Bronchial epithelial cell (primary cell): ENCODE data around the gene ABTB2. TPM values are rescaled to one million over a fixed set of nuclear protein-coding genes. Genes with fewer than 3 reads are reported as not detected.

Experiments used
- DNase-seq: peaks from one replicate; pipeline ENCODE4 v3.0.0-alpha.2; 2010; ENCODE audit warnings: low read depth
- FAIRE-seq: peaks from 2 replicates; lab custom pipeline; 2011; peaks lifted over from hg19 to GRCh38; lab: Jason Lieb, UNC
- H3K27me3 ChIP-seq: 2 replicates; pipeline ENCODE4 v1.5.1; 2011; ENCODE audit warnings: low read length; ENCODE audit not compliant: control insufficient read depth, insufficient read depth
- H3K36me3 ChIP-seq: 2 replicates; pipeline ENCODE4 v1.5.1; 2011; ENCODE audit warnings: low read length; ENCODE audit not compliant: control insufficient read depth, insufficient read depth
- H3K4me3 ChIP-seq: 2 replicates; pipeline ENCODE4 v1.5.1; 2011; ENCODE audit warnings: mild to moderate bottlenecking, low read depth, low read length, control low read depth
- total RNA-seq: library from RNA; depleted of rRNA; stranded (reverse); fragments of >200 nt; gene quantifications from 2 replicates; pipeline ENCODE4 v1.2.1, GENCODE V29; 2014
- TF ChIP-seq, protein P1 (sequence below): IDR thresholded peaks from 2 replicates; pipeline ENCODE4 v1.5.1; 2011; ENCODE audit warnings: mild to moderate bottlenecking, moderate library complexity, low read length, control low read depth, inconsistent platforms; ENCODE audit not compliant: insufficient read depth, severe bottlenecking

Gene ABTB2
- total RNA-seq, 1 donor from 2014 or later, result 0.53 TPM

DNA sequence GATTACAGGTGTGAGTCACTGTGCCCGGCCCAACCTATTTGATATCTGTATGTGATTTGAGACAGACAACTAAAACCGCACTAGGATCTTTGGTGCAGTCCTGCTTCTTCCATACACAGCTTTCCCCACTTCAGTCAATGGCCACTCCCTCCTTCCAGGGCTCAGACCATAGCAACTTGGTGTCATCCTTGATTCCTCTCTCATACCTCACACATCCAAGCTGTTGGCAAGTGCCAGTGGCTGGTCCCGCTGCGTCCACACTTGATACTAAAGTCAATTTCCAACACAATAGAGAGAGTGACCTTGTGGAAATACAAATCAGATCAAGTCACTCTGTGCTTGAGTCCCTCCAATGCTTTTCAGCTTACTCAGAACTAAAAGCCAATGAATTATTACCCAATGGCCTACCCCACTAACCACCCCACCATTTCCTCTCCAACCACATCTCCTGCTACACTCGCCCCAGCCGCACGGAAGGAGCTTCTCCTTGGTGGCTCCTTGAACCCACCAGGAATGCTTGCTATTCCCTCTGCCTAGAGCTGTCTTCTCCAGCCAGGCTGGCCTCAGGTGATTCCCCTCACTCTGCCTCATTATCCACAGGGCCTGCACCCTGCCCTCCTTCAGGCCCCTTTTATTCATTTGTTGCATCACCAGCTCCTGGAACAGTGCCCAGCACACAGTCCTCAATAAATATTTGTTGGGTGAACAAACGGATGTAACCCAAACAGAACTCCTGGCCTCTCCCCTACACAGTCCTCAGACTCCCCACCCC lies 12.9 kb downstream of the ABTB2 start:
- TF ChIP-seq, protein P1, sequence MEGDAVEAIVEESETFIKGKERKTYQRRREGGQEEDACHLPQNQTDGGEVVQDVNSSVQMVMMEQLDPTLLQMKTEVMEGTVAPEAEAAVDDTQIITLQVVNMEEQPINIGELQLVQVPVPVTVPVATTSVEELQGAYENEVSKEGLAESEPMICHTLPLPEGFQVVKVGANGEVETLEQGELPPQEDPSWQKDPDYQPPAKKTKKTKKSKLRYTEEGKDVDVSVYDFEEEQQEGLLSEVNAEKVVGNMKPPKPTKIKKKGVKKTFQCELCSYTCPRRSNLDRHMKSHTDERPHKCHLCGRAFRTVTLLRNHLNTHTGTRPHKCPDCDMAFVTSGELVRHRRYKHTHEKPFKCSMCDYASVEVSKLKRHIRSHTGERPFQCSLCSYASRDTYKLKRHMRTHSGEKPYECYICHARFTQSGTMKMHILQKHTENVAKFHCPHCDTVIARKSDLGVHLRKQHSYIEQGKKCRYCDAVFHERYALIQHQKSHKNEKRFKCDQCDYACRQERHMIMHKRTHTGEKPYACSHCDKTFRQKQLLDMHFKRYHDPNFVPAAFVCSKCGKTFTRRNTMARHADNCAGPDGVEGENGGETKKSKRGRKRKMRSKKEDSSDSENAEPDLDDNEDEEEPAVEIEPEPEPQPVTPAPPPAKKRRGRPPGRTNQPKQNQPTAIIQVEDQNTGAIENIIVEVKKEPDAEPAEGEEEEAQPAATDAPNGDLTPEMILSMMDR, result no peak
- H3K27me3 ChIP-seq, result no peaks in the 10 kb centered on the region
- FAIRE-seq (peak; percentile 77), DNase-seq (peak; percentile 89)
- no peak overlapping the region for H3K4me3 ChIP-seq
- no peaks in the 10 kb centered on the region for H3K36me3 ChIP-seq

DNA sequence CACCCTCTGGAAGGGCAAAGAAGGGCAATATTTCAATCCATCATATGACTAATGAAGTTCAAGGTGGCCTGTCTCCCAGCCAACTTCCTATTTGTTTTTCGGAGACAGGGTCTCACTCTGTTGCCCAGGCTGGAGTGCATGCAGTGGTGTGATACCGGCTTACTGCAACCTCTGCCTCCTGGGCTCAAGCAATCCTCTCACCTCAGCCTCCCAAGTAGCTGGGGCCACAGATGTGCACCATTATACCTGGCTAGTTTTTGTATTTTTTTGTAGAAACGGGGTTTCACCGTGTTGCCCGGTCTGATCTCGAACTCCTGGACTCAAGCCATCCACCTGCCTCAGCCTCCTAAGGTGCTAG lies 13.4 kb downstream of the ABTB2 start:
- DNase-seq (no peak), FAIRE-seq (no peak)
- no peaks in the 10 kb centered on the region for H3K36me3 ChIP-seq
- no peaks in the 10 kb centered on the region for H3K27me3 ChIP-seq
- H3K4me3 ChIP-seq, result no peak overlapping the region
- TF ChIP-seq, protein P1, result no peak

GRCh38 chr11:34343686-34344085 lies 14.1 kb downstream of the ABTB2 start:
- no peaks in the 10 kb centered on the region for H3K36me3 ChIP-seq
- DNase-seq (no peak), FAIRE-seq (no peak)
- H3K27me3 ChIP-seq, result no peaks in the 10 kb centered on the region
- no peak overlapping the region for H3K4me3 ChIP-seq
- TF ChIP-seq, protein P1, result no peak

DNA sequence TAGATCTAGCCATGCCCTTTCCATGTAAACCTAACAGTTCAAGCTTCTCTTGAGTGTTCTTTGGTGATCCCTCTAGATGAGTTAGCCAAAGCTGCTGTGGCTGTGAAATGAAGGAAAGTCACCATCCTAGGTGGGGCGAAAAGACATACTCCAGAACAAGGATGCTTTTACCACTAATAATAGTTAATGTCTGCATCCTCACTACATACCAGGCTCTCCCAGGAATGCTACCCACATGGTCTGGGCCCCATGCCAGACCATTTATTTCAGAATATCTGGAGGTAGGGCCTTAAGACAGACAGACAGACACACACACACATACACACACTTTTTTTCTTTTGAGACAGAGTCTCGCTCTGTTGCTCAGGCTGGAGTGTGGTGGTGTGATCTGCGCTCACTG lies 14.7 kb downstream of the ABTB2 start:
- Histone ChIP-seq H3K27me3 (no peaks in the 10 kb centered on the region), H3K36me3 (no peaks in the 10 kb centered on the region), H3K4me3 (no peak overlapping the region)
- DNase-seq (peak; percentile 21), FAIRE-seq (no peak)
- TF ChIP-seq, protein P1, result no peak

- FAIRE-seq (no peak), DNase-seq (no peak)
- Histone ChIP-seq H3K27me3 (no peaks in the 10 kb centered on the region), H3K36me3 (no peaks in the 10 kb centered on the region), H3K4me3 (no peak overlapping the region)
- TF ChIP-seq, protein P1, result no peak
These were observed 15.8 kb downstream of the ABTB2 start for GRCh38 chr11:34341931-34342533.
